ENCODE results near the gene TLCD1. TPM values are rescaled to one million over a fixed set of nuclear protein-coding genes. Genes with fewer than 3 reads are reported as not detected.

The TLCD1 gene
- polyA plus RNA-seq, 1 of the 3 experiments (the other 2 are of a cell fraction): 18.3 TPM

DNA sequence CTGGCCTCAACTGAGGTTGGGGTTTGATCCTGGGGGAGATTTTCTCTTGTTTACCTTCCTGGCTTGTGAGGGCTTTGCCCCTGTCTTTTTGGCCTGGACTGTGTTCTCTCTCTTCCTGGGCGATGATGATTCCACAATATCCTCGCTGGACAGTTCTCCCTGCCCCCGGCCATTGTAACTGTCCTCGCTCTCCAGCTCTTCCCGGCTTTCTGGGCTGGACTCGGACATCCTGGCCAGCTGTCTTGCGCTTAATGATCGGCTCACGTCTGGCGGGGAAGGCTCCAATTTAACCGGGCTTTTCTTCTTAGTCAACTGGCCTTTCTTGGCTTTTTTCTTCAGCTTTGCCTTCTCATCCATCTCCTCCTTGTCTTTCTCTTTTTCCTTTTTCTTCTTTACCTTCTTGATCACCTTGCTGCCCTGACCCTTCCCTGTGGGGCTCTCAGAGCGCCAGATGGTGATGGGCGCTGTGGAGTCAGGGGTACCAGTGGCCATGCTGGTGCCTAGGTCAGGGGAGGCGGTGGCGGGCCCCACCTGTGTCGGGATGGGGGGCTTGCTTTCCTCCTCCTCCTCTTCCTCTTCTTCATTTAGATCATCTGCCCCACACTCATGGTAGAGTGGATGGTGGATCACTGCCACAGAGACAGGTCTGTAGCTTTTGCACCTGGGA lies 22.3 kb downstream of the TLCD1 start (continued):
- TF ChIP-seq CHD2 (IDR thresholded peaks at IDR 0.05; ENCODE audit: low read length, partially characterized antibody): no peak
- no peak for TF ChIP-seq SMC3 (IDR thresholded peaks at IDR 0.05; ENCODE audit: low read depth, low read length)
- TF ChIP-seq FOXJ3 (CRISPR knock-in tag; IDR thresholded peaks at IDR 0.05): no peak
- no peak for TF ChIP-seq YY1 (IDR thresholded peaks at IDR 0.05; ENCODE audit: low read depth)

DNA sequence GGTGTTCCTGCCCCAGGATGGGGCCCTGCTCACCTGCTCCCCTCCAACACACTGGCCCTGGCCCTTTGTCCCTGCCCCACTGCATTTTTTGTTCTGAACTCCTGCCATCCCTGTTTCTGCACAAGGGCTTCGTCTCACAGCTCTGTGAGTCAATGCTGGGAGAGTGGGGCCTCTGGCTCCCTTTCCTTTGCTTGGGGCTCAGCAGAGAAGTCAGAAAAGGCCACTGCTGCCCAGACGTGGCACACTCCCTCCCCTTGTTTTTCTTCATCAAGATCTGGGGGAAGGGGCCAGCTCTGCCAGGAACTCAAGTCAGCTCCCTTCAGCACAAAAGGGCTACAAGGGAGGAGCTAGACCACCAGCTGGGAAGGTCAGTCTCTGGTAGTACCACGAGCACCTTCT lies 23.3 kb downstream of the TLCD1 start:
- WGBS (ENCODE audit: low lambda C conversion rate): 85% methylated on average over 3 of the region's 3 CpGs
- POLR2A ChIA-PET: no interaction called here

More for the DNA sequence above, 23.3 kb downstream of the TLCD1 start:
- CTCF ChIA-PET: no interaction called here
- Histone ChIP-seq H3K9ac (no peak overlapping the region), H2AFZ (ENCODE audit: low read depth) (no peak overlapping the region), H3F3A (replicated peaks; ENCODE audit: insufficient read depth) (peaks cover 8% of the 10 kb centered on the region), H3K27me3 (ENCODE audit: insufficient read depth) (no peaks in the 10 kb centered on the region), H3K36me3 (replicated peaks in 1 of 2; ENCODE audit: control insufficient read depth in 1 of 2, insufficient read depth in 2 of 2, low read length in 1 of 2) (peaks cover 23 to 63% of the 10 kb centered on the region in 2 experiments), H3K27ac (ENCODE audit: low read depth in 2 of 2, low read length in 1 of 2) (no peak overlapping the region), H3K4me2 (no peak overlapping the region), H3K9me2 (no peaks in the 10 kb centered on the region), H3K4me1 (ENCODE audit: control insufficient read depth in 1 of 2, insufficient read depth in 2 of 2, low read depth in 1 of 2, low read length in 1 of 2) (peaks cover 0 to 14% of the 10 kb centered on the region in 2 experiments; a peak in 1 of 4 replicates), H3K79me2 (ENCODE audit: insufficient read depth) (no peaks in the 10 kb centered on the region), H3K9me3 (no peaks in the 10 kb centered on the region), H4K20me1 (ENCODE audit: insufficient read depth) (no peaks in the 10 kb centered on the region), H3K4me3 (ENCODE audit: low read depth in 2 of 2, low read length in 1 of 2) (no peak overlapping the region)
- DNase-seq: no peak
- TF ChIP-seq MEF2A (IDR thresholded peaks at IDR 0.05; ENCODE audit: borderline replicate concordance, low read depth) (no peak), FOSL2 (IDR thresholded peaks at IDR 0.05; ENCODE audit: borderline replicate concordance, low read depth) (no peak), IRF3 (IDR thresholded peaks at IDR 0.05; ENCODE audit: low read depth, low read length) (no peak), RFX5 (IDR thresholded peaks at IDR 0.05; ENCODE audit: low read length) (no peak), USF1 (IDR thresholded peaks at IDR 0.05; ENCODE audit: borderline replicate concordance, low read depth) (no peak), FOXJ3 (CRISPR knock-in tag; IDR thresholded peaks at IDR 0.05) (no peak), JUND (IDR thresholded peaks at IDR 0.05) (no peak), EZH2phosphoT487 (IDR thresholded peaks at IDR 0.05; ENCODE audit: borderline replicate concordance, low read depth) (no peak), SMC3 (IDR thresholded peaks at IDR 0.05; ENCODE audit: low read depth, low read length) (no peak), NFIC (IDR thresholded peaks at IDR 0.05; ENCODE audit: borderline replicate concordance) (no peak), YY1 (IDR thresholded peaks at IDR 0.05; ENCODE audit: low read depth) (no peak), EP300 (IDR thresholded peaks at IDR 0.05; ENCODE audit: borderline replicate concordance in 1 of 2, low read depth in 1 of 2, low read length in 1 of 2) (no peak), NRF1 (IDR thresholded peaks at IDR 0.05; ENCODE audit: low read depth, low read length) (no peak), CHD2 (IDR thresholded peaks at IDR 0.05; ENCODE audit: low read length, partially characterized antibody) (no peak), RXRA (IDR thresholded peaks at IDR 0.05; ENCODE audit: borderline replicate concordance, low read depth) (no peak)
- TF ChIP-seq, protein P1, sequence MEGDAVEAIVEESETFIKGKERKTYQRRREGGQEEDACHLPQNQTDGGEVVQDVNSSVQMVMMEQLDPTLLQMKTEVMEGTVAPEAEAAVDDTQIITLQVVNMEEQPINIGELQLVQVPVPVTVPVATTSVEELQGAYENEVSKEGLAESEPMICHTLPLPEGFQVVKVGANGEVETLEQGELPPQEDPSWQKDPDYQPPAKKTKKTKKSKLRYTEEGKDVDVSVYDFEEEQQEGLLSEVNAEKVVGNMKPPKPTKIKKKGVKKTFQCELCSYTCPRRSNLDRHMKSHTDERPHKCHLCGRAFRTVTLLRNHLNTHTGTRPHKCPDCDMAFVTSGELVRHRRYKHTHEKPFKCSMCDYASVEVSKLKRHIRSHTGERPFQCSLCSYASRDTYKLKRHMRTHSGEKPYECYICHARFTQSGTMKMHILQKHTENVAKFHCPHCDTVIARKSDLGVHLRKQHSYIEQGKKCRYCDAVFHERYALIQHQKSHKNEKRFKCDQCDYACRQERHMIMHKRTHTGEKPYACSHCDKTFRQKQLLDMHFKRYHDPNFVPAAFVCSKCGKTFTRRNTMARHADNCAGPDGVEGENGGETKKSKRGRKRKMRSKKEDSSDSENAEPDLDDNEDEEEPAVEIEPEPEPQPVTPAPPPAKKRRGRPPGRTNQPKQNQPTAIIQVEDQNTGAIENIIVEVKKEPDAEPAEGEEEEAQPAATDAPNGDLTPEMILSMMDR (IDR thresholded peaks at IDR 0.05): no peak
- TF ChIP-seq, protein P2, sequence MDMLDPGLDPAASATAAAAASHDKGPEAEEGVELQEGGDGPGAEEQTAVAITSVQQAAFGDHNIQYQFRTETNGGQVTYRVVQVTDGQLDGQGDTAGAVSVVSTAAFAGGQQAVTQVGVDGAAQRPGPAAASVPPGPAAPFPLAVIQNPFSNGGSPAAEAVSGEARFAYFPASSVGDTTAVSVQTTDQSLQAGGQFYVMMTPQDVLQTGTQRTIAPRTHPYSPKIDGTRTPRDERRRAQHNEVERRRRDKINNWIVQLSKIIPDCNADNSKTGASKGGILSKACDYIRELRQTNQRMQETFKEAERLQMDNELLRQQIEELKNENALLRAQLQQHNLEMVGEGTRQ (IDR thresholded peaks at IDR 0.05; ENCODE audit: borderline replicate concordance, low read depth, low read length): no peak
- TF ChIP-seq, protein P3, sequence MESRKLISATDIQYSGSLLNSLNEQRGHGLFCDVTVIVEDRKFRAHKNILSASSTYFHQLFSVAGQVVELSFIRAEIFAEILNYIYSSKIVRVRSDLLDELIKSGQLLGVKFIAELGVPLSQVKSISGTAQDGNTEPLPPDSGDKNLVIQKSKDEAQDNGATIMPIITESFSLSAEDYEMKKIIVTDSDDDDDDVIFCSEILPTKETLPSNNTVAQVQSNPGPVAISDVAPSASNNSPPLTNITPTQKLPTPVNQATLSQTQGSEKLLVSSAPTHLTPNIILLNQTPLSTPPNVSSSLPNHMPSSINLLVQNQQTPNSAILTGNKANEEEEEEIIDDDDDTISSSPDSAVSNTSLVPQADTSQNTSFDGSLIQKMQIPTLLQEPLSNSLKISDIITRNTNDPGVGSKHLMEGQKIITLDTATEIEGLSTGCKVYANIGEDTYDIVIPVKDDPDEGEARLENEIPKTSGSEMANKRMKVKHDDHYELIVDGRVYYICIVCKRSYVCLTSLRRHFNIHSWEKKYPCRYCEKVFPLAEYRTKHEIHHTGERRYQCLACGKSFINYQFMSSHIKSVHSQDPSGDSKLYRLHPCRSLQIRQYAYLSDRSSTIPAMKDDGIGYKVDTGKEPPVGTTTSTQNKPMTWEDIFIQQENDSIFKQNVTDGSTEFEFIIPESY (IDR thresholded peaks at IDR 0.05; ENCODE audit: borderline replicate concordance, low read depth): no peak

All from SK-N-SH (cell line).